IPS-20b (cell line): Measurements from ENCODE around the gene PPM1M.
"Not testable (repeated sequence)": the region's sequence is repeated elsewhere in the genome, so short reads cannot be mapped to it uniquely, and the experiment has no call there.

ENCODE experiments used
- H3K27ac ChIP-seq: one replicate; pipeline ENCODE4 v1.5.1; 2013; ENCODE audit warnings: low read length
- H3K27me3 ChIP-seq: 2 replicates; pipeline ENCODE4 v1.6.1; 2013; ENCODE audit warnings: mild to moderate bottlenecking, low read length, inconsistent platforms; ENCODE audit not compliant: insufficient read depth
- H3K36me3 ChIP-seq: 2 replicates; pipeline ENCODE4 v1.6.1; 2013; ENCODE audit warnings: low read depth, mild to moderate bottlenecking, inconsistent platforms, low read length, moderate library complexity; ENCODE audit not compliant: insufficient read depth
- H3K4me1 ChIP-seq: 2 replicates; pipeline ENCODE4 v1.6.1; 2013; ENCODE audit warnings: mild to moderate bottlenecking, control low read depth, inconsistent platforms, low read length, moderate library complexity; ENCODE audit not compliant: insufficient read depth
- H3K4me3 ChIP-seq: 2 replicates; pipeline ENCODE4 v1.5.1; 2013; ENCODE audit warnings: mild to moderate bottlenecking, low read length, inconsistent platforms
- H3K9ac ChIP-seq: 2 replicates; pipeline ENCODE4 v1.6.1; 2013; ENCODE audit warnings: low read depth, mild to moderate bottlenecking, inconsistent platforms, low read length, moderate library complexity
- H3K9me3 ChIP-seq: 2 replicates; pipeline ENCODE4 v1.6.1; 2013; ENCODE audit warnings: mild to moderate bottlenecking, low read depth, low read length, inconsistent platforms; ENCODE audit not compliant: insufficient read depth

The PPM1M gene

DNA sequence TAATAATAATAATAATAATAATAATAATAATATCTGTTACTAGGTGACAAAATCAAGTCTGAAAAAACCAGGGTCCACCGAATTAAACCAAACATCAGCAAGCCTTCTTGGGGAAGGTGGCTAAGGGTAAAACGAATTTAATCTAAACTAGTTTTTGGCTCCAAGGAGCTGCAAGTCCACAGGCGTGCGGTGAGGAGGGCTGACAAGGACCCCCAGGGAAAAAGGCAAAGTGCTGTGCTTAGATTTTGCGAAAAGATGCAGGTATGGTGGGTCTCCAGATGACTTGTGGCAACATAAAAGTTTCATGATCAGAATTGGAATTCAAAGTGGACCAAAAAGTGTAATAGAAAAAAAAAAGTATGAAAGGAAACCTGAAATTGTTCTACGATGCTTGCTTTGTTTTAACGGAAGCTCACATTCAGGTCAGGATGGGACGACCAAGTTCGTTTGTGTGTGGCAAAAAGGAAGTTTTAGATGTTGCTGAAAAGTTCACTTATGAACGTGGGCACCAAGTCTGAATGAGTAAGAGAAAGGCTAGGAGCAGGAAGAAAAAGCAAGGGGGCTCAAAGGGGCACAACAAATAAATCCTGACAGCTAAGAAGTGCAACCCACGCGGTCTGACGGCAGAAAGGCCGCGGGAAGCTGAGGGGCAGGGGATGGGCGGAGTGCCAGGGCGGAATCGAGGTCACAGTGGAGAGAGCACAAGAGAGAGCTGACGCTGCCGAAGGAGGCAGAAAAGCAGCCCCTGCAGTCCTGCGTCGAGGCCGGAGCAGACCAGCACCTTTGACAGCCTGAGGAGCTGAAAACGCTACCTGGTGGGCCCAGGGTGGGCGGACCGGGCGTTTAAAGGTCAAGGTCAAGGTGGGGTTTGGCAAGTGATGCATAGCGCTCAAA is 31.8 kb downstream of the PPM1M start:
- no peaks in the 10 kb centered on the region for H3K9me3 ChIP-seq

GRCh38 chr3:52277972-52278509 is 32.5 kb downstream of the PPM1M start:
- H3K4me1 ChIP-seq: peaks cover 4% of the 10 kb centered on the region; the same call in 1 of the 2 replicates
- H3K9ac ChIP-seq: peak overlapping the region; percentile 93
- no peaks in the 10 kb centered on the region for H3K27me3 ChIP-seq
- H3K36me3 ChIP-seq: peaks cover 14% of the 10 kb centered on the region
- H3K4me3 ChIP-seq: peak overlapping the region; percentile 86
- H3K9me3 ChIP-seq: no peaks in the 10 kb centered on the region
- no peak overlapping the region for H3K27ac ChIP-seq

More for the DNA sequence above, 31.8 kb downstream of the PPM1M start:
- Histone ChIP-seq H3K9ac (peak overlapping the region; percentile 93), H3K4me1 (peaks cover 4% of the 10 kb centered on the region; the same call in 1 of the 2 replicates), H3K4me3 (peak overlapping the region; percentile 86), H3K27ac (no peak overlapping the region), H3K27me3 (no peaks in the 10 kb centered on the region), H3K36me3 (peaks cover 21% of the 10 kb centered on the region)

GRCh38 chr3:52278510-52279069 is 33.0 kb downstream of the PPM1M start, which contains the start of gene WDR82:
TSS of gene WDR82 (minus strand) at chr3:52278649. CDS start at chr3:52278361, 288 bp downstream.
- H3K4me3 ChIP-seq: peak within 1 kb of the TSS; percentile 86
- peak within 1 kb of the TSS; percentile 14 for H3K27ac ChIP-seq
- H3K36me3 ChIP-seq: peaks cover 9% of the 10 kb centered on the region; the same call in 1 of the 2 replicates
- no peaks in the 10 kb centered on the region for H3K27me3 ChIP-seq
- peaks cover 4% of the 10 kb centered on the region; the same call in 1 of the 2 replicates for H3K4me1 ChIP-seq
- H3K9me3 ChIP-seq: no peaks in the 10 kb centered on the region
- H3K9ac ChIP-seq: peak within 1 kb of the TSS; percentile 93

DNA sequence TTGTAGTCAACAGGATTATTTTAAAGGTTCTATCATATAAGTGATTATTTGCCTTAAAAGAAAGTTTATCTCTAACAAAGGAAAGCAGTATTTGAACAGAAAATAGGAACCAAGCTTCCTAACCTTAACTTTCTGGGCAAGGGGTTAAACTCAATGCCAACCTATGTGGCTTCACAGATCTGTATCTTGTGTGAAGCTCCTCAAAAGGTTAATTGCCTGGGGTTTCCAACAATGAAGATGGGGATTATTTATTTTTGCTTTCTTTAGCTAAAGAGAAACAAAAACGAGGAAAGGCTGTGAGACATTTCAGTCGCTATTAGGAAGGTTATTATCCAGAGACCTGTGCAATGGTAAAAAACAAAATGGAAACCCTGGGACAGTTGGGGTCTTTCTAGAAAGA is 34.0 kb downstream of the PPM1M start:
- H3K9ac ChIP-seq: no peak overlapping the region
- peaks cover 1% of the 10 kb centered on the region; the same call in 1 of the 2 replicates for H3K36me3 ChIP-seq
- no peaks in the 10 kb centered on the region for H3K27me3 ChIP-seq
- no peaks in the 10 kb centered on the region for H3K9me3 ChIP-seq
- no peak overlapping the region for H3K4me3 ChIP-seq
- no peak overlapping the region for H3K27ac ChIP-seq
- H3K4me1 ChIP-seq: peaks cover 4% of the 10 kb centered on the region; the same call in 1 of the 2 replicates

DNA sequence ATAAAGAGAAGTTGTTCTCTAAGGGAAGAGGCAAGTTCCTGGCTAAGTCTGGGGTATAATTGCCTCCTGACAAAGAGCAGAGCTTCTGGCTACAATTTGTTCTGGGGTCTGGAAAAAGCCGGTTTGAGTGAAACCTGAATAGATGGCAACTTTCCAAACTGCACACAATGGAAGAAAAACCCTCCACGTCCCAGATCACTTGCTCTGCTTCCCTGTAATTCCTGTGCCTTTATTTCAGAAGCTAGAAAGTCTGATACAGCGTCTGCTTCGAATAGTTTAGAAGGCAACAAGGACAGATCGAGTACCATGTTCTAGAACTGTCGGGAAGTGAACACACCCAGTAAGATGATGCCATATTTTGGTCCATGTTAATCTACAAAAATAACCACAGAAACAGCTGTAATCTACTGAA is 34.5 kb downstream of the PPM1M start:
- Histone ChIP-seq H3K4me3 (no peak overlapping the region), H3K9me3 (no peaks in the 10 kb centered on the region), H3K27ac (no peak overlapping the region), H3K4me1 (peaks cover 4% of the 10 kb centered on the region; the same call in 1 of the 2 replicates), H3K27me3 (no peaks in the 10 kb centered on the region), H3K36me3 (no peaks in the 10 kb centered on the region), H3K9ac (no peak overlapping the region)

- Histone ChIP-seq H3K27me3 (no peaks in the 10 kb centered on the region), H3K4me3 (no peak overlapping the region), H3K27ac (no peak overlapping the region), H3K9me3 (no peaks in the 10 kb centered on the region), H3K9ac (no peak overlapping the region), H3K36me3 (no peaks in the 10 kb centered on the region), H3K4me1 (peaks cover 3% of the 10 kb centered on the region; the same call in 1 of the 2 replicates)
Observed at GRCh38 chr3:52281981-52282801, 36.6 kb downstream of the PPM1M start.

GRCh38 chr3:52283306-52283705 is 37.7 kb downstream of the PPM1M start:
- no peak overlapping the region for H3K9ac ChIP-seq
- peaks cover 3% of the 10 kb centered on the region; the same call in 1 of the 2 replicates for H3K4me1 ChIP-seq
- no peaks in the 10 kb centered on the region for H3K36me3 ChIP-seq
- no peak overlapping the region for H3K4me3 ChIP-seq
- no peak overlapping the region for H3K27ac ChIP-seq
- no peaks in the 10 kb centered on the region for H3K9me3 ChIP-seq
- no peaks in the 10 kb centered on the region for H3K27me3 ChIP-seq

DNA sequence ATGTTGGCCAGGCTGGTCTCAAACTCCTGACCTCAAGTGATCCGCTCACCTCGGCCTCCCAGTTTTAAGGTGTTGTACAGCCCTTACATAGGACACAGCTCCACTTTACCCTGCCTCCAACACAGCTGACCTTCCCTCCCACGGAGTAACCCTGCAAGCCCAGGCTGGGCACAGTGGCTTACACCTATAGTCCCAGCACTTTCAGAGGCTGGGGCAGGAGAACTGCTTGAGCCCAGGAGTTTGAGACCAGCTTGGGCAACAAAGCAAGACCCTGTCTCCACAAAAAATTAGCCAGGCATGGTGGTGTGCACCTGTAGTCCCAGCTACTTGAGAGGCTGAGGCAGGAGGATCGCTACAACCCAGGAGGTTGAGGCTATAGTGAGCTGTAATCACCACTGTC is 38.5 kb downstream of the PPM1M start:
- H3K27ac ChIP-seq, H3K9me3 ChIP-seq, H3K4me3 ChIP-seq, H3K9ac ChIP-seq, H3K27me3 ChIP-seq, H3K4me1 ChIP-seq, H3K36me3 ChIP-seq: not testable (repeated sequence)

DNA sequence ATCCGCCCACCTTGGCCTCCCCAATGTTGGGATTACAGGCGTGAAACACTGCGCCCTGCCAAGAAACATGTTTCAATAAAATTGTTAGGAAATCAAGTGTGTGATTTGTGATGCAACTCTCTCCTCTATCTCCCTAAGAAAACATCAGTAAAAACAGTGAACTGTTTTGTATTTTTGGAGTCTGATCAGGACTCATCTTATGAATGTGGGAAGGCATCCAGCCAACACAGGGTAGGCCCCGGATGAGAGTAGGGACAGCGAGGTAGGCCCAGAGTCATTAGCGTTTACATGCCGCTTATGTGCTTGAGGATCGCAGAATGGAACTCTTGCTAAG is 41.2 kb downstream of the PPM1M start:
- peak overlapping the region; percentile 100 for H3K27ac ChIP-seq
- peak overlapping the region; percentile 95; the same call in 1 of the 2 replicates for H3K9ac ChIP-seq
- H3K4me1 ChIP-seq: peaks cover 3% of the 10 kb centered on the region; the same call in 1 of the 2 replicates
- peak overlapping the region; percentile 95 for H3K4me3 ChIP-seq
- H3K36me3 ChIP-seq: no peaks in the 10 kb centered on the region
- H3K27me3 ChIP-seq: no peaks in the 10 kb centered on the region
- H3K9me3 ChIP-seq: no peaks in the 10 kb centered on the region

DNA sequence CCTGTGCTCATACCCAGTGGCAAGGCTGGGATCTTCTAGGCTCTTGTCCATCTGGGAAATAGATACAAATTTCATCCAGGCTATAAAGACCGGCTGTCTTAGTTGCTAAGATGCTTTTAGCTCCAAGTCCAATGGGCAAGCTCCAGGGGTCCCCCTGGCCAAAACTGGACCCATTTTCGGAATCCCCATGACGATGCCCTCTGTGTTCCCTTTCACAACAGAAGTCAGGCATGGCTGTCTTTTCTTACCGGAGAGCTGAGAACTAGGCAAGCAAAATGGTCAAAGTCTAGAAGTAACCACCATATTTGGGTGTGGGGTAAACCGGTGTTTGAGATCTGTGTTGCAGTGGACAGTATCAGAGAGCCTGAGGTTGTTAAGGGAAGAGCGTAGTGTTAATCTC is 43.1 kb downstream of the PPM1M start:
- H3K9me3 ChIP-seq: no peaks in the 10 kb centered on the region
- H3K9ac ChIP-seq: peak overlapping the region; percentile 95; the same call in 1 of the 2 replicates
- H3K36me3 ChIP-seq: no peaks in the 10 kb centered on the region
- no peak overlapping the region for H3K27ac ChIP-seq
- H3K4me1 ChIP-seq: peaks cover 3% of the 10 kb centered on the region; the same call in 1 of the 2 replicates
- H3K4me3 ChIP-seq: peak overlapping the region; percentile 95
- no peaks in the 10 kb centered on the region for H3K27me3 ChIP-seq

GRCh38 chr3:52289338-52289746 is 43.8 kb downstream of the PPM1M start:
- Histone ChIP-seq H3K27ac (no peak overlapping the region), H3K4me1 (peaks cover 3% of the 10 kb centered on the region; the same call in 1 of the 2 replicates), H3K4me3 (no peak overlapping the region), H3K9ac (no peak overlapping the region), H3K36me3 (no peaks in the 10 kb centered on the region), H3K9me3 (no peaks in the 10 kb centered on the region), H3K27me3 (no peaks in the 10 kb centered on the region)
